GM08714 (cell line): ENCODE results near the gene RBM47.
"Not testable (repeated sequence)": the region's sequence is repeated elsewhere in the genome, so short reads cannot be mapped to it uniquely, and the experiment has no call there.

Experiments
- H3K4me3 ChIP-seq: fragments of 200-500 bp; sonication (Bioruptor generic); 2 replicates; pipeline ENCODE4 v1.5.1; 2014; ENCODE audit warnings: mild to moderate bottlenecking, low read length, inconsistent platforms
- ZNF274 ChIP-seq: IDR thresholded peaks from 2 replicates; pipeline ENCODE4 v1.6.1; 2012; ENCODE audit warnings: mild to moderate bottlenecking, low read depth, low read length

RBM47 gene

DNA sequence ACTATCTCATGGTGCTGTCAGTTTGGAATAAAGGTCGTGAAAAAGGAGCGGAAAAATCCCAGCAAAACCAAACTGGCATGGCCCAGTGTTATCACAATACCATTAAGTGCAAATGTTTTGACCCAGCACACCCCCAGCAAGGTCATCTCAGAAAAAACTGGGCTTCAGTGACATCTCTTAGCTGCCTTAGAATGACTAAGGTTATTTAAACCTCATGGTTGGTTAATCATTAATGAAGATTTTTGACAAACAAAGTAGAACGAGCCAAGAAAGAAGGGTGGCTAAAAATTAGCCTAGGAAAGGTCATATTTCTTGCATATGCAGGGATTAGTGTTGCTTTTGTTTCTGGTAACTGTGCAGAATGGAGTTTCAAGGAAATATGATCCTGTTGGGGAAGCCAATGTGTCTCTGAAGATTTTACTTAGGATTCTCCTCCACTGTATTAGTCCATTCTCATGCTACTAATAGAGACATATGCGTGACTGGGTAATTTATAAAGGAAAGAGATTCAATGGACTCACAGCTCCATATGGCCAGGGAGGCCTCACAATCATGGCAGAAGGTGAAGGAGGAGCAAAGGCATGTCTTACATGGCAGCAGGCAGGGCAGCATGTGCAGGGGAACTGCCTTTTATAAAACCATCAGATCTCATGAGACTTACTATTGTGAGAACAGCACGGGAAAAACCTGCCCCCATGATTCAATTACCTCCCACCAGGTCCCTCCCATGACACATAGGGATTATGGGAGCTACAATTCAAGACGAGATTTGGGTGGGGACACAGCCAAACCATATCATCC, 211.0 kb downstream of the RBM47 start:
- no peak for TF ChIP-seq ZNF274
- no peak overlapping the region for H3K4me3 ChIP-seq

DNA sequence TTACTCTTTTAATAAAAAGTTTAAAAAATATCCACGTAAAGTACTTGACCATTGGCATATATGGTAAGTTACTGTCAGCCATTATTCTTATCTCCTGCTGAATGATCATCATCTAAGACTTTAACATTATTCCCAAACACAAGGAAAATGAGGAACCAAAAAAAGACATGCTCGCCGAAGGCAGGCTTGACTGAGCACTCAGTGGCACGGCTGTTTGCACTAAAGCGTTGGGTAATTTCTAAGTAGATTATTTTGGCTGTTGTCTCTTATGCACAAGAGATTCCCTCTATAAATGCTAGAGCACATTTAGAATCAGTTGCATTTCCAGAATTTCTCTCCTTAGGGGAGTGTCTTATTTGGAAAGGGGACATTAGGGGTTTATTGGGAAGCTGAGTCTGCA, 211.7 kb downstream of the RBM47 start:
- no peak for TF ChIP-seq ZNF274

DNA sequence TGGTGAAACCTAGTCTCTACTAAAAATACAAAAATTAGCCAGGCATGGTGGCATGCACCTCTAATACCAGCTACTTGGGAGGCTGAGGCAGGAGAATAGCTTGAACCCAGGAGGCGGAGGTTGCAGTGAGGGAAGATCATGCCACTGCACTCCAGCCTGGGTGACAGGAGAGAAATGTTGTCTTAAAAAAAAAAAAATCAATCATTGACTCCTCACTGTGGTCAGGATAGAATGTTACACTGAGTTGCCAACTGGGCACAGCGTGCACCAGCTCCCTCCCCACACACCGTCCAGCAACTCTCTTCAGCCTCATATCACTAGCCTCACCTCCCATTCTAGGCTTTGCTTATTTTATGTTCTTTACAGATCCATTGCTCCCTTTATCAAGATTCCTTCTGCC, 215.0 kb downstream of the RBM47 start:
- H3K4me3 ChIP-seq: no peak overlapping the region
- TF ChIP-seq ZNF274: no peak

More for the DNA sequence above, 211.7 kb downstream of the RBM47 start:
- no peak overlapping the region for H3K4me3 ChIP-seq

DNA sequence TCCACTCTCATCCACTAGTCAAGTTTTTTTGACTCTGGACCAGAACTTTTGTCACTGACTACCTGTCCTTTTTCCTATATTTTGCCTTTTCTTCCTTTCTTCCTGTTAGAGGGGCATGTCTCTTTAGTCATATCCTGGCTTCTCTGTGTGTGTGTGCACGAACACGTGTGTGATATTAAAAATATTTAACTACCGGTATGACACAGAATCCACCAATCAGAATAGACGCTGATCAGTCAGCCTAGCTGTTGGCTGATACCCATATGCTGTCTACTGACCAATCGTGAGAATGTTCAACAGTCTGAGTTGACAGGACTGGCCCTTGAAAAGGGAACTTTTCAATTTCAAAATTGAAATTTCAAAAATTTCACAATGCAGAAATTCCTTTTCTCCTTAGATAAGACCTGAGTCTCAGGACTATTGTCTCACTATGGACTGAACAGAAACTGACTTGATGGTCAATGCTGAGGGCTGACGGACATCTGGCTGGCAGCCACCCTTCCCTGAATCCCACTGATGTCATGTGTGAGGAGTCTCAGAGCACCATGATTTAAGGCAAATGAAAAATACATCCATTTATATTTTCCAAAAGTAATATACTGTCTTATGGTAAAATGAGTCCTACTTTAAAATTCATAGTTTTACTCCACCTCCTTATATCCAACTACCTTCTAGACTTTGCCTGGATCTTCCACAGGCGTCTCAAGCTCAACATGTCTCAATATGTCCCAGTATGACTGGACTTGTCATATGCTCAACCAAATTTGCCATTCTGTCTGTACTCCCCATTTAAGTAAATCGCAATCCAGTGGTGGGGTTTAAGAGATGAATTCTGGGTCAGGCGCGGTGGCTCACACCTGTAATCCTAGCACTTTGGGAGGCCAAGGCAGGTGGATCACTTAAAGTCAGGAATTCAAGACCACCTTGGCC, 216.5 kb downstream of the RBM47 start:
- no peak overlapping the region for H3K4me3 ChIP-seq
- no peak for TF ChIP-seq ZNF274

DNA sequence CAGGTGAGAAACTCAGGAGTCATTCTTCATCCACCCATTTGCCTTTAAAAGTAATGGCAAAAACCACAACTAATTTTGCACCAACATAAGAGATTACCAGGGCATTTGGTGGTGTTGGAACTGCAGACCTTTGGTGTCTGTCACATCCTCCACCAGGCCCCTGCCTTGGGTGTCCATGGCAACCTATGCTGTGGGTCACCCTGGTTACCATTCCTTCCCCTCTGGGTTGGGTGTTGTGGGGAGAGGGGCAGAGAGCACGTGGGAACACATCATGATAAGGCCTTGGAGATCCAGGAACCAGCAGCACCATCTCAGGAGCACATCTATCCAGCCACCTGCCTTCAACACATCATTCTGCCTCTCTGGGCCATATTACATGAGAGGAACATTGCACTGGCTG, 217.3 kb downstream of the RBM47 start:
- no peak overlapping the region for H3K4me3 ChIP-seq
- no peak for TF ChIP-seq ZNF274

DNA sequence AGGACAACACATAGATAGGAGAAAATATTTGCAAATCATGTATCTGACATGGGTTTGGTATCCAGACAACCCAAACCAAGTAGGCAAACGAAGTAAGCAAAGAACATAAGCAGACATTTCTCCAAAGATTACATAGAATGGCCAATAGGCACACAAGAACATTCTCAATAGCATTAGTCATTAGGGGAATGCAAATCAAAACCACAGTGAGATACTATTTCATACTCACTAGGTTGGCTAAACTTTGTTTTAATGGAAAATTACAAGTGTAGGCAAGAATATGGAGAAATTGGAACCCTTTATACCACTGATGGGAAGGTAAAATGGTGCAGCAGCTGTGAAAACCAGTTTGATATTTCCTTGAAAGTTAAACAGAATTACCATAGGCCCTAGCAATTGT, 219.8 kb downstream of the RBM47 start:
- TF ChIP-seq ZNF274: no peak
- H3K4me3 ChIP-seq: no peak overlapping the region

DNA sequence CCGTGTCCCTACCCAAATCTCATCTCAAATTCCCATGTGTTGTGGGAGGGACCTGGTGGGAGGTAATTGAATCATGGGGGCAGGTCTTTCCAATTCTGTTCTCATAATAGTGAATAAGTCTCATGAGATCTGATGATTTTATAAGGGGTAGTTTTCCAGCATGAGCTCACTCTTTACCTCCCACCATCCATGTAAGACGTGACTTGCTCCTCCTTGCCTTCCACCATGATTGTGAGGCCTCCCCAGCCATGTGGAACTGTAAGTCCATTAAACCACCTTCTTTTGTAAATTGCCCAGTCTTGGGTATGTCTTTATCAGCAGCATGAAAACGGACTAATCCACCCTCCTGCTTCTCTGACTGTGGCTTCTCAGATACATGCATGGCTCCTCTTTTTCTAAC, 222.2 kb downstream of the RBM47 start:
- H3K4me3 ChIP-seq: not testable (repeated sequence)

DNA sequence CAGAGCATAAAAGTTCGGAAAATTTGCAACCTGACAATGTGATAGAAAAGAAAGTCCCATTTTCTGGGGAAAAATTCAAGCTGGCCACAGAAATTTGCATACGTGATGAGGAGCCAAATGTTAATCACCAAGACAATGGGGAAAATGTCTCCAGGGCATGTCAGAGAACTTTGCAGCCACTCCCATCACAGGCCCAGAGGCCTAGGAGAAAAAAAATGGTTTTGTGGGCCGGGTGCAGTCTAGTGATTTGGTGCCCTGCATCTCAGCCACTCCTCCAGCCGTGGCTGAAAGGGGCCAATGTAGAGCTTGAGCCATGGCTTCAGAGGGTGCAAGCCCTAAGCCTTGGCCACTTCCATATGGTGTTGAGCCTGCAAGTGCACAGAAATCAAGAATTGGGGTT, 223.3 kb downstream of the RBM47 start:
- H3K4me3 ChIP-seq: no peak overlapping the region
- TF ChIP-seq ZNF274: no peak

DNA sequence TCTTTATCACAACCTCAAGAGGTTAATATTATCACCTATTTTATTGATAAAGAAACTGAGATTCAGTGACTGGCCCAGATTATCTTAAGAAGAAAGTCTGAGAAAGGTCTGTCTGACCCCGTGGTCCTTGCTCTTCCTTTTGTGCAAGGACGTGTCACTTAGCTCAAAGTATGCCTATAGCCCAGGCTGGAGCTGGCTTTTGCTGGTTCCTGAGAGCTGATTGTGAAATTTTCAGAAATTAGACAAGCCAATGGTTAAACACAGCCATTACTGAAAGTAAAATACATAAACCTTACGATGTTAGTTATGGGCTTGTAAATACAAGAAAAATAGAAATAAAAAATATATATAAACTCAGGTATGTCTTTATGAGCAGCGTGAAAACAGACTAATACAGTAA, 224.5 kb downstream of the RBM47 start:
- no peak for TF ChIP-seq ZNF274
- H3K4me3 ChIP-seq: no peak overlapping the region

DNA sequence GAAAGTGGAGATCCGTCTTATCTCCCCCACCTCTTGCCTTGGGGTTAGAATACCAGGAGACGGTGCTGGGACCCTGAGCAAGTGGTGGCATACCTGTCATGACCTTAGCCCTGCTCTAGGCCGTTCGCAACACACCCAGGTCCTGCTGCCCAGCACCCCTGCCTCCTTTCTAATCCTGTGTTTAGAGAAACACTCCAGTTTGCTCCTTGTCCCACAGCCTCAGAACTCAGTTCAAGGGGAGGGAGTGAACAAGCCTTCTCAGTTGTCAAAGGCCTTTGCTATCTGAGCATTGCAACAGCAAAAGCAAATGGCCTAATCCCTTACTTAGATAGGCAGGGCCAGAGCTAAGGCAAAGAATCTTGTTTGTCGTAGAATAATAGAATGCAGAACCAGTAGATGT, 226.6 kb downstream of the RBM47 start:
- no peak for TF ChIP-seq ZNF274
- no peak overlapping the region for H3K4me3 ChIP-seq

DNA sequence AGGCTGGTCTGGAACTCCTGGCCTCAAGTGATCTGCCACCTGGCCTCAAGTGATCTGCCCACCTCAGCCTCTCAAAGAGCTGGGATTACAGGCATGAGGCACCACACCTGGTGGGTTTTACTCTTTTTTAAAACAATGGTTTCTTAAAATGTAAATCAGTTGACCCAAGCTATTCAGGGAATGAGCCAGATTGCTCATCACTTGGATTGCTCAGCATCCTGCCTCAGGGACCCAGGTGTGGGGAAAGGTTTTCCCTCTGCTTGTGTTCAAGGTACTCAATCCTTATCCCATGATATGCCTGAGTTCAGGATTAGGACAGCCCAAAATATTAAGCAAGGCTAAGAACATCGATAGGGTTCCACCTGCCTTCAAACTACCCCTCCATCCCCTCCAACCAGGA, 227.1 kb downstream of the RBM47 start:
- no peak overlapping the region for H3K4me3 ChIP-seq
- TF ChIP-seq ZNF274: no peak

DNA sequence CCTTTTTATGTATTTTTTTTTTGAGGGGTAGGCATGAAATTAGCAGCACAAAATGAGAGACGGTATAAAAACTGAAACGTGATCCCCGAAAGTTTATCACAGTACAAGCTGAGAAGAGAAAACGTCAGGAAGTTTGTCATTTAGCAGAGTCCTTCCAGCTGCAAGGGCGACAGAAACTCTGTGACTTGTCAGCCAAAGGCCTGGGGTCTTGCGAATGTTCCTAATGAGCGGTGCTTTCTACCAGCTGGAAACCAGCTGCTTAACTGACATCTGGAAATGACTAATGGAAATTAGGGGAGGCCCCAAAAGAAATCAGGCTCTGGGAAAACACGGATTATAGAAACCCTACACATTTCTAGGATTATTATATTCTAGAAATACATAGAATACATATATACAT, 228.0 kb downstream of the RBM47 start:
- no peak for TF ChIP-seq ZNF274
- no peak overlapping the region for H3K4me3 ChIP-seq

DNA sequence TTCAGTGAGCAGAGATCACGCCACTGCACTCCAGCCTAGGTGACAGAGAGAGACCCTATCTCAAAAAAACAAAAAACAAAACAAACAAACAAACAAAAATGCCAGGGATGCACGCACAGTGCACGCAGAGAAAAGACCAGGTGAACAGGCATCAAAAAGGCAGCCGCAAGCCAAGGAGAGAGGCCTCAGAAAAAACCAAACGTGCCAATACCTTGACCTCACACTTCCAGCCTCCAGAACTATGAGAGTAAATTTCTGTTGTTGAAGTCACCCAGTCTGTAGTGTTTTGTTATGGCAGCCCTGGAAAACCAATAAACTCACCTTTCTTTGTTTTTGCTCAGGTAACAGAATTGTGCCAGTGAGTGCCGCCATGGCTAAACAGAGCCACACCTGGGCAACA, 228.6 kb downstream of the RBM47 start:
- TF ChIP-seq ZNF274: no peak
- no peak overlapping the region for H3K4me3 ChIP-seq

DNA sequence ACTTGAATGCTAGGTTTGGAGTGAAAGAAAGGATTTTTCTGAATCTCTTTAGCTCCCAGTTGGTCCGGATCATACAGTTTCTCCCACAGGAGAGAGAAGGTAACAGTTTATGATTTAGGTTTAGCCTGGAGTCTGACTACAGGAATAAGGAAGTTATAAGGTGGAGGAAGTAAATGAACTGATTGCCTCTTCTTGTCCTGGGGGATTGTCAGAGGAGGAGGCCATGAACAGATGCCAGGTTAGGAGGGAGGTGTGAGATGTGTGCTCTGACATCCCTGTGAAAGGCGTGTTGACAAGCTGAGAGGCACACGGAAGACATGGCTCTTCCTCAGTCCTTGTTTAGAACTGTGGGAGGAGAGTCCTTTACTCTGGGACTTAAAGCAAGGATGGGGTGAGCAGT, 230.1 kb downstream of the RBM47 start:
- H3K4me3 ChIP-seq: no peak overlapping the region
- TF ChIP-seq ZNF274: no peak
